Memory B cell (primary cell): ENCODE measurements around the gene LRP2.

Source experiments
- ATAC-seq: fragments of 150-1000 bp; cut with Tn5 transposase; 2 replicates; pipeline ENCODE4 v1.10.0; 2021; ENCODE audit warnings: low read depth, mild to moderate bottlenecking, moderate library complexity
- DNase-seq, 2 donors: peaks; one replicate each; pipeline ENCODE4 v3.0.0; 2022; ENCODE audit warnings: low spot score in 2 of 2
- H3K27ac Mint-ChIP-seq: one replicate; pipeline ENCODE4 v1.8.0; 2022; ENCODE audit warnings: mild to moderate bottlenecking, moderate library complexity, mixed read lengths
- H3K27me3 Mint-ChIP-seq: one replicate; pipeline ENCODE4 v1.8.0; 2022; ENCODE audit warnings: mixed read lengths
- H3K36me3 Mint-ChIP-seq: one replicate; pipeline ENCODE4 v1.8.0; 2022; ENCODE audit warnings: mild to moderate bottlenecking, mixed read lengths
- H3K4me1 Mint-ChIP-seq: one replicate; pipeline ENCODE4 v1.8.0; 2022; ENCODE audit warnings: mixed read lengths
- H3K4me3 Mint-ChIP-seq: one replicate; pipeline ENCODE4 v1.8.0; 2022; ENCODE audit warnings: mild to moderate bottlenecking, moderate library complexity, mixed read lengths
- H3K9me3 Mint-ChIP-seq: one replicate; pipeline ENCODE4 v1.8.0; 2022; ENCODE audit warnings: mixed read lengths

LRP2 gene

GRCh38 chr2:169225233-169225750 lies 137.0 kb downstream of the LRP2 start:
- Mint-ChIP-seq H3K4me1 (no peaks in the 10 kb centered on the region), H3K4me3 (no peak overlapping the region), H3K9me3 (no peaks in the 10 kb centered on the region), H3K36me3 (no peaks in the 10 kb centered on the region), H3K27me3 (no peaks in the 10 kb centered on the region), H3K27ac (no peak overlapping the region)
- no peak for DNase-seq
- no peak for ATAC-seq

GRCh38 chr2:169222665-169223064 lies 139.7 kb downstream of the LRP2 start:
- Mint-ChIP-seq H3K27me3 (no peaks in the 10 kb centered on the region), H3K27ac (no peak overlapping the region), H3K9me3 (no peaks in the 10 kb centered on the region), H3K4me1 (no peaks in the 10 kb centered on the region), H3K4me3 (no peak overlapping the region), H3K36me3 (no peaks in the 10 kb centered on the region)
- DNase-seq (no peak), ATAC-seq (no peak)

GRCh38 chr2:169221745-169222369 lies 140.5 kb downstream of the LRP2 start:
- H3K27ac Mint-ChIP-seq = no peak overlapping the region
- no peak overlapping the region for H3K4me3 Mint-ChIP-seq
- no peaks in the 10 kb centered on the region for H3K4me1 Mint-ChIP-seq
- no peaks in the 10 kb centered on the region for H3K27me3 Mint-ChIP-seq
- ATAC-seq = no peak
- DNase-seq = no peak
- H3K9me3 Mint-ChIP-seq = no peaks in the 10 kb centered on the region
- no peaks in the 10 kb centered on the region for H3K36me3 Mint-ChIP-seq

GRCh38 chr2:169210917-169211316 lies 151.4 kb downstream of the LRP2 start:
- Mint-ChIP-seq H3K27me3 (no peaks in the 10 kb centered on the region), H3K27ac (no peak overlapping the region), H3K4me3 (no peak overlapping the region), H3K4me1 (no peaks in the 10 kb centered on the region), H3K9me3 (no peaks in the 10 kb centered on the region), H3K36me3 (no peaks in the 10 kb centered on the region)
- no peak for DNase-seq
- no peak for ATAC-seq

GRCh38 chr2:169208026-169208425 lies 154.3 kb downstream of the LRP2 start:
- Mint-ChIP-seq H3K36me3 (no peaks in the 10 kb centered on the region), H3K4me3 (no peak overlapping the region), H3K27ac (no peak overlapping the region), H3K4me1 (no peaks in the 10 kb centered on the region), H3K9me3 (no peaks in the 10 kb centered on the region), H3K27me3 (no peaks in the 10 kb centered on the region)
- DNase-seq (no peak), ATAC-seq (no peak)

- H3K4me3 Mint-ChIP-seq = no peak overlapping the region
- no peaks in the 10 kb centered on the region for H3K36me3 Mint-ChIP-seq
- peaks cover 6% of the 10 kb centered on the region for H3K27me3 Mint-ChIP-seq
- peaks cover 3% of the 10 kb centered on the region for H3K9me3 Mint-ChIP-seq
- no peak overlapping the region for H3K27ac Mint-ChIP-seq
- ATAC-seq (no peak), DNase-seq (no peak)
- no peaks in the 10 kb centered on the region for H3K4me1 Mint-ChIP-seq
These were observed 157.2 kb downstream of the LRP2 start for GRCh38 chr2:169205176-169205575.

GRCh38 chr2:169203952-169204351 lies 158.4 kb downstream of the LRP2 start:
- no peaks in the 10 kb centered on the region for H3K36me3 Mint-ChIP-seq
- peaks cover 6% of the 10 kb centered on the region for H3K27me3 Mint-ChIP-seq
- ATAC-seq (no peak), DNase-seq (no peak)
- no peaks in the 10 kb centered on the region for H3K4me1 Mint-ChIP-seq
- H3K4me3 Mint-ChIP-seq = no peak overlapping the region
- H3K27ac Mint-ChIP-seq = no peak overlapping the region
- peaks cover 3% of the 10 kb centered on the region for H3K9me3 Mint-ChIP-seq

- Mint-ChIP-seq H3K4me1 (no peaks in the 10 kb centered on the region), H3K9me3 (peaks cover 3% of the 10 kb centered on the region), H3K4me3 (no peak overlapping the region), H3K27me3 (peaks cover 6% of the 10 kb centered on the region), H3K36me3 (no peaks in the 10 kb centered on the region), H3K27ac (no peak overlapping the region)
- DNase-seq (no peak), ATAC-seq (no peak)
These were observed 161.6 kb downstream of the LRP2 start for GRCh38 chr2:169200756-169201155.

GRCh38 chr2:169193618-169194017 lies 168.7 kb downstream of the LRP2 start:
- Mint-ChIP-seq H3K36me3 (no peaks in the 10 kb centered on the region), H3K9me3 (no peaks in the 10 kb centered on the region), H3K27me3 (no peaks in the 10 kb centered on the region), H3K4me3 (no peak overlapping the region), H3K4me1 (no peaks in the 10 kb centered on the region), H3K27ac (no peak overlapping the region)
- no peak for DNase-seq
- no peak for ATAC-seq

GRCh38 chr2:169190197-169190775 lies 172.0 kb downstream of the LRP2 start:
- DNase-seq (no peak), ATAC-seq (no peak)
- Mint-ChIP-seq H3K9me3 (no peaks in the 10 kb centered on the region), H3K27me3 (no peaks in the 10 kb centered on the region), H3K27ac (no peak overlapping the region), H3K36me3 (no peaks in the 10 kb centered on the region), H3K4me3 (no peak overlapping the region), H3K4me1 (no peaks in the 10 kb centered on the region)

GRCh38 chr2:169189132-169189531 lies 173.2 kb downstream of the LRP2 start:
- Mint-ChIP-seq H3K9me3 (no peaks in the 10 kb centered on the region), H3K4me1 (no peaks in the 10 kb centered on the region), H3K36me3 (no peaks in the 10 kb centered on the region), H3K4me3 (no peak overlapping the region), H3K27me3 (no peaks in the 10 kb centered on the region), H3K27ac (no peak overlapping the region)
- ATAC-seq (no peak), DNase-seq (no peak)

- H3K9me3 Mint-ChIP-seq = no peaks in the 10 kb centered on the region
- no peak overlapping the region for H3K27ac Mint-ChIP-seq
- H3K4me1 Mint-ChIP-seq = peaks cover 4% of the 10 kb centered on the region
- ATAC-seq (no peak), DNase-seq (no peak)
- H3K27me3 Mint-ChIP-seq = no peaks in the 10 kb centered on the region
- no peak overlapping the region for H3K4me3 Mint-ChIP-seq
- no peaks in the 10 kb centered on the region for H3K36me3 Mint-ChIP-seq
These were observed 176.6 kb downstream of the LRP2 start for GRCh38 chr2:169185711-169186110.

GRCh38 chr2:169184074-169184473 lies 178.3 kb downstream of the LRP2 start:
- ATAC-seq (no peak), DNase-seq (no peak)
- Mint-ChIP-seq H3K9me3 (no peaks in the 10 kb centered on the region), H3K36me3 (no peaks in the 10 kb centered on the region), H3K27ac (no peak overlapping the region), H3K27me3 (no peaks in the 10 kb centered on the region), H3K4me3 (no peak overlapping the region), H3K4me1 (peaks cover 4% of the 10 kb centered on the region)

GRCh38 chr2:169182573-169182972 lies 179.8 kb downstream of the LRP2 start:
- no peak for ATAC-seq
- no peak overlapping the region for H3K4me3 Mint-ChIP-seq
- H3K27me3 Mint-ChIP-seq = no peaks in the 10 kb centered on the region
- H3K9me3 Mint-ChIP-seq = no peaks in the 10 kb centered on the region
- no peak for DNase-seq
- no peaks in the 10 kb centered on the region for H3K36me3 Mint-ChIP-seq
- H3K27ac Mint-ChIP-seq = no peak overlapping the region
- peaks cover 4% of the 10 kb centered on the region for H3K4me1 Mint-ChIP-seq

GRCh38 chr2:169178804-169179390 lies 183.4 kb downstream of the LRP2 start:
- H3K4me3 Mint-ChIP-seq = no peak overlapping the region
- H3K4me1 Mint-ChIP-seq = peaks cover 4% of the 10 kb centered on the region
- H3K9me3 Mint-ChIP-seq = no peaks in the 10 kb centered on the region

More at GRCh38 chr2:169178804-169179390, 183.4 kb downstream of the LRP2 start:
- H3K27ac Mint-ChIP-seq = no peak overlapping the region
- DNase-seq (no peak), ATAC-seq (no peak)
- peaks cover 2% of the 10 kb centered on the region for H3K27me3 Mint-ChIP-seq
- H3K36me3 Mint-ChIP-seq = no peaks in the 10 kb centered on the region
